AG04449 (cell line): ENCODE data around the gene CDX2.

Experiments used
- CTCF ChIA-PET: fragments of 350-600 bp; formaldehyde crosslinking; extraction: SDS; loops from one replicate; lab custom pipeline; 2021; ENCODE audit warnings: antibody characterized with exemption; lab: Yijun Ruan, JAX
- POLR2A ChIA-PET: fragments of 400-600, 350-600 bp; formaldehyde crosslinking; extraction: SDS; loops from one replicate; lab custom pipeline; 2020; ENCODE audit warnings: antibody characterized with exemption, inconsistent platforms; lab: Yijun Ruan, JAX
- DNase-seq: peaks from one replicate; pipeline ENCODE4 v3.0.0-alpha.2; 2010; ENCODE audit warnings: low read depth, low spot score
- H3K4me3 ChIP-seq: 2 replicates; pipeline ENCODE4 v1.5.1; 2011; ENCODE audit warnings: low read depth, mild to moderate bottlenecking, control low read depth, low read length
- TF ChIP-seq, protein P1 (sequence below): IDR thresholded peaks from one replicate; pipeline ENCODE4 v1.5.1; 2011; ENCODE audit warnings: mild to moderate bottlenecking, moderate library complexity, low read length, control low read depth, inconsistent platforms; ENCODE audit not compliant: insufficient read depth; ENCODE audit errors: missing control alignments

The CDX2 gene

DNA sequence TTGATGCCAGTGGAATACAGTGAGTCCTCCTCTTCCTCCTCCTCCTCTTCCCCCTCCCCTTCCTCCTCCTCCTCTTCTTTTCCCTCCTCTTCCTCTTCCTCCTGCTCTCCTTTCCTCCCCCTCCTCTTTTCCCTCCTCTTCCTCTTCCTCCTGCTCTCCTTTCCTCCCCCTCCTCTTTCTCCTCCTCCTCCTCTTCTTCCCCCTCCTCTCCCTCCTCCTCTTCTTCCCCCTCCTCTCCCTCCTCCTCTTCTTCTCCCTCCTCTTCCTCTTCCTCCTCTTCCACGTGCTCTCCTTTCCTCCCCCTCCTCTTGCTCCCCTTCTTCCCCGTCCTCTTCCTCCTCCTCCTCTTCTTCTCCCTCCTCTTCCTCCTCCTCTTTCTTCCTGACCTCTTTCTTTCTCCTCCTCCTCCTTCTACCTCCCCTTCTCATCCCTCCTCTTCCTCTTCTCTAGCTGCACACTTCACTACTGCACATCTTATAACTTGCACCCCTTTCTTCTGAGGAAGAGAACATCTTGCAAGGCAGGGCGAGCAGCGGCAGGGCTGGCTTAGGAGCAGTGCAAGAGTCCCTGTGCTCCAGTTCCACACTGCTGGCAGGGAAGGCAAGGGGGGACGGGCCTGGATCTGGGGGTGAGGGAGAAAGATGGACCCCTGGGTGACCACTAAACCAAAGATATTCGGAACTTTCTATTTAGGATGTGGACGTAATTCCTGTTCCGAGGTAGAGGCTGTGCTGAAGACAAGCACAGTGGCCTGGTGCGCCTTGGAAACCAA is 43.7 kb downstream of the CDX2 start:
- ChIA-PET CTCF (no interaction called here), POLR2A (no interaction called here)
- TF ChIP-seq, protein P1, sequence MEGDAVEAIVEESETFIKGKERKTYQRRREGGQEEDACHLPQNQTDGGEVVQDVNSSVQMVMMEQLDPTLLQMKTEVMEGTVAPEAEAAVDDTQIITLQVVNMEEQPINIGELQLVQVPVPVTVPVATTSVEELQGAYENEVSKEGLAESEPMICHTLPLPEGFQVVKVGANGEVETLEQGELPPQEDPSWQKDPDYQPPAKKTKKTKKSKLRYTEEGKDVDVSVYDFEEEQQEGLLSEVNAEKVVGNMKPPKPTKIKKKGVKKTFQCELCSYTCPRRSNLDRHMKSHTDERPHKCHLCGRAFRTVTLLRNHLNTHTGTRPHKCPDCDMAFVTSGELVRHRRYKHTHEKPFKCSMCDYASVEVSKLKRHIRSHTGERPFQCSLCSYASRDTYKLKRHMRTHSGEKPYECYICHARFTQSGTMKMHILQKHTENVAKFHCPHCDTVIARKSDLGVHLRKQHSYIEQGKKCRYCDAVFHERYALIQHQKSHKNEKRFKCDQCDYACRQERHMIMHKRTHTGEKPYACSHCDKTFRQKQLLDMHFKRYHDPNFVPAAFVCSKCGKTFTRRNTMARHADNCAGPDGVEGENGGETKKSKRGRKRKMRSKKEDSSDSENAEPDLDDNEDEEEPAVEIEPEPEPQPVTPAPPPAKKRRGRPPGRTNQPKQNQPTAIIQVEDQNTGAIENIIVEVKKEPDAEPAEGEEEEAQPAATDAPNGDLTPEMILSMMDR, result no peak
- H3K4me3 ChIP-seq, result no peak overlapping the region
- DNase-seq, result no peak

- TF ChIP-seq, protein P1, result no peak
- POLR2A ChIA-PET, result no interaction called here
- no peak overlapping the region for H3K4me3 ChIP-seq
- CTCF ChIA-PET, result no interaction called here
- no peak for DNase-seq
Measured at GRCh38 chr13:27924529-27925141, 44.5 kb downstream of the CDX2 start.

- CTCF ChIA-PET, result no interaction called here
- POLR2A ChIA-PET, result no interaction called here
- H3K4me3 ChIP-seq, result no peak overlapping the region
- DNase-seq, result no peak
- TF ChIP-seq, protein P1, result no peak
Measured at GRCh38 chr13:27923794-27924528, 45.2 kb downstream of the CDX2 start.

- CTCF ChIA-PET, result no interaction called here
Measured at GRCh38 chr13:27922883-27923612, 46.1 kb downstream of the CDX2 start.

GRCh38 chr13:27921961-27922882 is 46.9 kb downstream of the CDX2 start:
- CTCF ChIA-PET, result interaction anchor here (1.9 kb wide), 1 partner anchor 32 kb away, joined by 10 read pairs; no protein-coding TSS in a partner anchor

More at GRCh38 chr13:27922883-27923612, 46.1 kb downstream of the CDX2 start:
- no peak overlapping the region for H3K4me3 ChIP-seq
- POLR2A ChIA-PET, result no interaction called here
- TF ChIP-seq, protein P1, result no peak
- no peak for DNase-seq

More at GRCh38 chr13:27921961-27922882, 46.9 kb downstream of the CDX2 start:
- H3K4me3 ChIP-seq, result no peak overlapping the region
- TF ChIP-seq, protein P1, result no peak
- POLR2A ChIA-PET, result no interaction called here
- DNase-seq, result no peak
